HG03108 (cell line): ENCODE measurements around the gene MICAL3.
"Not testable (repeated sequence)": the region's sequence is repeated elsewhere in the genome, so short reads cannot be mapped to it uniquely, and the experiment has no call there.

Experiments
- ATAC-seq: cut with Tn5 transposase; IDR thresholded peaks from one replicate; pipeline ENCODE4 v1.9.1; 2021; ENCODE audit warnings: moderate library complexity; ENCODE audit not compliant: unreplicated experiment

Gene MICAL3

GRCh38 chr22:18000441-18001039 lies 23.8 kb downstream of the MICAL3 start:
- no peak for ATAC-seq

- ATAC-seq = no peak
Observed at GRCh38 chr22:17999851-18000250, 24.5 kb downstream of the MICAL3 start.

- no peak for ATAC-seq
Observed at GRCh38 chr22:17998913-17999312, 25.4 kb downstream of the MICAL3 start.

GRCh38 chr22:17997456-17997855 lies 26.9 kb downstream of the MICAL3 start:
- ATAC-seq = no peak

GRCh38 chr22:17995256-17995655 lies 29.1 kb downstream of the MICAL3 start:
- ATAC-seq = not testable (repeated sequence)

GRCh38 chr22:17994424-17995108 lies 29.8 kb downstream of the MICAL3 start:
- ATAC-seq = no peak

- not testable (repeated sequence) for ATAC-seq
Observed at GRCh38 chr22:17992976-17993375, 31.4 kb downstream of the MICAL3 start.

GRCh38 chr22:17991992-17992391 lies 32.4 kb downstream of the MICAL3 start:
- not testable (repeated sequence) for ATAC-seq

GRCh38 chr22:17990942-17991341 lies 33.4 kb downstream of the MICAL3 start:
- ATAC-seq = no peak

GRCh38 chr22:17990147-17990546 lies 34.2 kb downstream of the MICAL3 start:
- ATAC-seq = no peak

- ATAC-seq = no peak
Observed at GRCh38 chr22:17988800-17989513, 35.4 kb downstream of the MICAL3 start.

- ATAC-seq = no peak
Observed at GRCh38 chr22:17985606-17986005, 38.8 kb downstream of the MICAL3 start.

GRCh38 chr22:17985071-17985470 lies 39.3 kb downstream of the MICAL3 start:
- not testable (repeated sequence) for ATAC-seq

- ATAC-seq = no peak
Observed at GRCh38 chr22:17984114-17984513, 40.2 kb downstream of the MICAL3 start.

GRCh38 chr22:17982572-17983141 lies 41.7 kb downstream of the MICAL3 start:
- no peak for ATAC-seq

GRCh38 chr22:17981497-17981896 lies 42.9 kb downstream of the MICAL3 start:
- no peak for ATAC-seq

- ATAC-seq = no peak
Observed at GRCh38 chr22:17980638-17981051, 43.7 kb downstream of the MICAL3 start.

- no peak for ATAC-seq
Observed at GRCh38 chr22:17980015-17980590, 44.3 kb downstream of the MICAL3 start.

GRCh38 chr22:17978027-17978426 lies 46.3 kb downstream of the MICAL3 start:
- ATAC-seq = no peak

GRCh38 chr22:17977371-17977770 lies 47.0 kb downstream of the MICAL3 start:
- ATAC-seq = no peak

- no peak for ATAC-seq
Observed at GRCh38 chr22:17976121-17976520, 48.2 kb downstream of the MICAL3 start.
